Liver (tissue), 3 donors: Measurements from ENCODE around the gene IRAK1.
A peak's percentile ranks its signal among the peaks of the same experiment; 100 is the strongest.

Experiments
- ATF3 ChIP-seq: IDR thresholded peaks from 2 replicates; pipeline ENCODE4 v1.6.1; 2016; ENCODE audit warnings: antibody characterized with exemption
- CTCF ChIP-seq: fragments of 150-350 bp; IDR thresholded peaks from 2 replicates; pipeline ENCODE4 v1.5.1; 2017; ENCODE audit warnings: improper control_type of control experiment, low read depth, low read length; ENCODE audit not compliant: missing input control
- EGR1 ChIP-seq, 2 donors: IDR thresholded peaks; 2 replicates each; pipeline ENCODE4 v1.6.1; 2016 to 2018; ENCODE audit warnings: antibody characterized with exemption in 2 of 2, low read depth in 2 of 2
- GABPA ChIP-seq, 2 donors: IDR thresholded peaks in 1 of 2; conservative IDR thresholded peaks in 1 of 2; 2 replicates each; pipeline ENCODE4 v1.6.1; 2016; ENCODE audit warnings: antibody characterized with exemption in 2 of 2, mild to moderate bottlenecking in 1 of 2, moderate library complexity in 1 of 2
- HNF4G ChIP-seq: IDR thresholded peaks from 2 replicates; pipeline ENCODE4 v1.6.1; 2016; ENCODE audit warnings: antibody characterized with exemption
- JUND ChIP-seq, 2 donors: IDR thresholded peaks; 2 replicates each; pipeline ENCODE4 v1.6.1; 2016; ENCODE audit warnings: antibody characterized with exemption in 2 of 2
- MAX ChIP-seq: IDR thresholded peaks from 2 replicates; pipeline ENCODE4 v1.6.1; 2016; ENCODE audit warnings: antibody characterized with exemption
- RAD21 ChIP-seq, 2 donors: IDR thresholded peaks; 2 replicates each; pipeline ENCODE4 v1.6.1; 2016; ENCODE audit warnings: antibody characterized with exemption in 2 of 2, mild to moderate bottlenecking in 2 of 2
- REST ChIP-seq: IDR thresholded peaks from 2 replicates; pipeline ENCODE4 v1.6.1; 2016; ENCODE audit warnings: antibody characterized with exemption, mild to moderate bottlenecking
- RXRA ChIP-seq, 2 donors: IDR thresholded peaks; 2 replicates each; pipeline ENCODE4 v1.6.1; 2017 to 2018; ENCODE audit warnings: antibody characterized with exemption in 2 of 2, mild to moderate bottlenecking in 1 of 2
- SP1 ChIP-seq: IDR thresholded peaks from 2 replicates; pipeline ENCODE4 v1.6.1; 2018; ENCODE audit warnings: antibody characterized with exemption, mild to moderate bottlenecking
- TAF1 ChIP-seq: conservative IDR thresholded peaks from 2 replicates; pipeline ENCODE4 v1.6.1; 2016; ENCODE audit warnings: antibody characterized with exemption, mild to moderate bottlenecking
- TF ChIP-seq, protein P1 (sequence below): IDR thresholded peaks from 2 replicates; pipeline ENCODE4 v1.6.1; 2016; ENCODE audit warnings: antibody characterized with exemption
- donor health status: healthy.
- donor health status: healthy.

DNA sequence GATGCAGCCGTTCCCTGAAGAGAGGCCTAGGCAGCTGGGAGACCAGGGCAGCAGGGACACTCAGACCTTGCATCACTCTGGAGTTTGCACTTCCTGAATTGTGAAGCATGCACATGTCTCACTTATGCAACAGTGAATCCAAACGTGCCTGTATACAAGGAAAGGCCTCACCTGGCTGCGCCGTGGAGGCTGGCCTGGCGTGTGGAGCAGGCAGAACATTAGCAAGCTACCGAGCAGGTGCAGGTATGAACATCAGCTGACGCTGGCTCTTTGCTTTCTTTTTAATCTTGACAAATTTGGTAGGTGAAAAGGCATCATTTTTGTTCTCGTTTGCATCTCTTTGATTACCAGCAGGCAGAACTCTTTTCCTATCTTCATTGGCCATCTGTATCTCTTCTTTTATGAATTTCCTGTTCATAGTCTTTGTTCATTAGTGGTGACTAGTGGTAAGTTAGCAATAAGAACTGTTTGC lies 37.1 kb upstream of the IRAK1 start:
- TF ChIP-seq CTCF = no peak
- TF ChIP-seq SP1 = peak; percentile 55
- TF ChIP-seq RAD21 (IDR thresholded peaks at IDR 0.05) = peak in 1 of 2 donors; percentile 31
- TF ChIP-seq REST = no peak
- TF ChIP-seq, protein P1, sequence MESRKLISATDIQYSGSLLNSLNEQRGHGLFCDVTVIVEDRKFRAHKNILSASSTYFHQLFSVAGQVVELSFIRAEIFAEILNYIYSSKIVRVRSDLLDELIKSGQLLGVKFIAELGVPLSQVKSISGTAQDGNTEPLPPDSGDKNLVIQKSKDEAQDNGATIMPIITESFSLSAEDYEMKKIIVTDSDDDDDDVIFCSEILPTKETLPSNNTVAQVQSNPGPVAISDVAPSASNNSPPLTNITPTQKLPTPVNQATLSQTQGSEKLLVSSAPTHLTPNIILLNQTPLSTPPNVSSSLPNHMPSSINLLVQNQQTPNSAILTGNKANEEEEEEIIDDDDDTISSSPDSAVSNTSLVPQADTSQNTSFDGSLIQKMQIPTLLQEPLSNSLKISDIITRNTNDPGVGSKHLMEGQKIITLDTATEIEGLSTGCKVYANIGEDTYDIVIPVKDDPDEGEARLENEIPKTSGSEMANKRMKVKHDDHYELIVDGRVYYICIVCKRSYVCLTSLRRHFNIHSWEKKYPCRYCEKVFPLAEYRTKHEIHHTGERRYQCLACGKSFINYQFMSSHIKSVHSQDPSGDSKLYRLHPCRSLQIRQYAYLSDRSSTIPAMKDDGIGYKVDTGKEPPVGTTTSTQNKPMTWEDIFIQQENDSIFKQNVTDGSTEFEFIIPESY = peak; percentile 17
- no peak for TF ChIP-seq TAF1
- peak in 1 of 2 donors; percentile 69 for TF ChIP-seq RXRA (IDR thresholded peaks at IDR 0.05)
- peak in 1 of 2 donors; percentile 45 for TF ChIP-seq GABPA (IDR thresholded peaks at IDR 0.05 in 1 of 2, conservative IDR thresholded peaks at IDR 0.05 in 1 of 2)
- TF ChIP-seq MAX = peak; percentile 73
- peak in 1 of 2 donors; percentile 43 for TF ChIP-seq JUND (IDR thresholded peaks at IDR 0.05)
- TF ChIP-seq ATF3 = peak; percentile 84
- TF ChIP-seq HNF4G = peak; percentile 41
- TF ChIP-seq EGR1 (IDR thresholded peaks at IDR 0.05; ENCODE audit: low read depth in 2 of 2) = peak in 1 of 2 donors; percentile 17
